ENCODE measurements around the gene ALPL. TPM values are rescaled to one million over a fixed set of nuclear protein-coding genes. Genes with fewer than 3 reads are reported as not detected.

The ALPL gene
- total and polyA plus RNA-seq, 10 of the 15 experiments (the other 5 are each of a cell fraction or from before 2014, with no cell fraction given), result 0.07 to 0.59 (median 0.31) TPM; not detected in 2

GRCh38 chr1:21536218-21536617 lies 27.0 kb downstream of the ALPL start (continued):
- TF ChIP-seq EZH2 (IDR thresholded peaks at IDR 0.05; ENCODE audit: borderline replicate concordance, control insufficient read depth, low read depth, low read length), result no peak

DNA sequence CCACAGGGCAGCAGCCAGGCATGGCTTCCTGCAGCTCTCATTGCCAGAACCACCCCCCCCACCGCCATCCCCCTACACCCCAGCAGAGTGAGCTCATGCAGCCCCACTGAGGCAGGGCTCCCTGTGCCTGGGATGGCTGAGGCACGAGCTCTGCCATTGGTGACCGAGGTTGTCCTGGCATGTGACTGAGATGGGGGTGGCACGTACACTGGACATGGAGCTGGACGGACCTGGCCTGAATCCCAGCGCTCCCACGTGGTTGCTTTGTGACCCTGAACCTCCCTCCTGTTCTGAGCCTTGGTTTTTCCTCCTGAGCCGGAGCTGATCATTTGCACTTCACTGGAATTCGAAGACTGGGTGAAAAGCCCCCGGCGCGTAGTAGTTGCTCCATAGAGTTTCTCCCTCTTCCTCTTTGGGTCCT lies 28.3 kb downstream of the ALPL start:
- CTCF ChIA-PET, result interaction anchor here (19.0 kb wide), 1 partner anchor 25 kb away, joined by 327 read pairs; the partner anchor contains the start of gene ALPL
- no peak for FAIRE-seq
- H3K4me1 ChIP-seq (ENCODE audit: control insufficient read depth, insufficient read depth, low read length), result no peaks in the 10 kb centered on the region
- H3K9me3 ChIP-seq (replicated peaks; ENCODE audit: control insufficient read depth, insufficient read depth, low read length), result no peaks in the 10 kb centered on the region
- RAD21 ChIA-PET (ENCODE audit: unreplicated experiment), result interaction anchor here (7.5 kb wide), 1 partner anchor 28 kb away, joined by 109 read pairs; the partner anchor contains the start of gene ALPL
- WGBS (ENCODE audit: insufficient coverage, insufficient replicate concordance, low lambda C conversion rate, missing lambda C conversion rate), result 36% methylated on average over 12 of the region's 12 CpGs
- no peaks in the 10 kb centered on the region for H3K79me2 ChIP-seq (ENCODE audit: control insufficient read depth, insufficient read depth, low read length)
- no peak overlapping the region for H3K9ac ChIP-seq (ENCODE audit: control insufficient read depth, insufficient read depth, low read length)
- no peaks in the 10 kb centered on the region for H3K36me3 ChIP-seq (ENCODE audit: control insufficient read depth in 2 of 2, insufficient read depth in 2 of 2, low read length in 1 of 2)
- POLR2A ChIA-PET, result no interaction called here
- SMC1A ChIA-PET (ENCODE audit: uncharacterized antibody, unreplicated experiment), result interaction anchor here (0.9 to 18.9 kb wide), 2 partner anchors 11 to 25 kb away, joined by 3 to 326 read pairs; partner anchors contain the start of gene ALPL
- H2AFZ ChIP-seq (ENCODE audit: control insufficient read depth, low read depth, low read length), result no peak overlapping the region
- H3K4me2 ChIP-seq (ENCODE audit: control insufficient read depth, insufficient read depth), result no peak overlapping the region
- H3K27ac ChIP-seq (ENCODE audit: control insufficient read depth, insufficient read depth), result no peak overlapping the region
- no peaks in the 10 kb centered on the region; a peak in 1 of 4 replicates for H3K27me3 ChIP-seq (replicated peaks in 1 of 2; ENCODE audit: control insufficient read depth in 2 of 2, insufficient read depth in 2 of 2, low read length in 1 of 2)
- in situ Hi-C loops (cut with MboI) (no loop called here), intact Hi-C loops (cut with micrococcal nuclease; ENCODE audit: unreplicated experiment) (no loop called here)
- no peak for ATAC-seq
- TF ChIP-seq CREM (IDR thresholded peaks at IDR 0.05; ENCODE audit: low read depth), result no peak
- TF ChIP-seq POLR2A (IDR thresholded peaks at IDR 0.05; ENCODE audit: low read depth, low read length), result no peak
- TF ChIP-seq PML (IDR thresholded peaks at IDR 0.05; ENCODE audit: low read length), result no peak
- TF ChIP-seq, protein P1, sequence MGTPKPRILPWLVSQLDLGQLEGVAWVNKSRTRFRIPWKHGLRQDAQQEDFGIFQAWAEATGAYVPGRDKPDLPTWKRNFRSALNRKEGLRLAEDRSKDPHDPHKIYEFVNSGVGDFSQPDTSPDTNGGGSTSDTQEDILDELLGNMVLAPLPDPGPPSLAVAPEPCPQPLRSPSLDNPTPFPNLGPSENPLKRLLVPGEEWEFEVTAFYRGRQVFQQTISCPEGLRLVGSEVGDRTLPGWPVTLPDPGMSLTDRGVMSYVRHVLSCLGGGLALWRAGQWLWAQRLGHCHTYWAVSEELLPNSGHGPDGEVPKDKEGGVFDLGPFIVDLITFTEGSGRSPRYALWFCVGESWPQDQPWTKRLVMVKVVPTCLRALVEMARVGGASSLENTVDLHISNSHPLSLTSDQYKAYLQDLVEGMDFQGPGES (IDR thresholded peaks at IDR 0.05), result no peak
- no peak for TF ChIP-seq RB1 (IDR thresholded peaks at IDR 0.05; ENCODE audit: borderline replicate concordance)
- no peak for TF ChIP-seq RUNX3 (IDR thresholded peaks at IDR 0.05; ENCODE audit: low read length)
- no peaks in the 10 kb centered on the region for H4K20me1 ChIP-seq (ENCODE audit: control insufficient read depth, insufficient read depth)
- no peak for DNase-seq (ENCODE audit: low read depth, low spot score)
- no TSS peak for BruUV-seq (replicated peaks)
- no peak overlapping the region for H3K4me3 ChIP-seq

Measured in GM12878 (cell line).